Lung (tissue), 12 donors: Measurements from ENCODE around the gene NUDT1. TPM values are rescaled to one million over a fixed set of nuclear protein-coding genes. Genes with fewer than 3 reads are reported as not detected.

Experiments
- ATAC-seq: fragments of 200-7000 bp; cut with Tn5 transposase; one replicate; pipeline ENCODE4 v1.9.1; 2020; ENCODE audit warnings: moderate number of reproducible peaks; ENCODE audit not compliant: insufficient read depth, low FRiP score
- DNase-seq, 3 donors: peaks; one replicate each; pipeline ENCODE4 v3.0.0-alpha.2; 2013 to 2017
- H3K27ac ChIP-seq, 2 donors: one replicate each; pipeline ENCODE4 v1.5.1; 2013; ENCODE audit warnings: mild to moderate bottlenecking in 2 of 2, moderate library complexity in 2 of 2, control low read depth in 1 of 2, inconsistent platforms in 1 of 2, low read depth in 1 of 2, low read length in 1 of 2
- H3K27me3 ChIP-seq, 3 donors: one replicate each; pipeline ENCODE4 v1.5.1; 2013; ENCODE audit warnings: low read length in 2 of 3; ENCODE audit not compliant: control insufficient read depth in 3 of 3, insufficient read depth in 3 of 3
- H3K36me3 ChIP-seq, 4 donors: one replicate each; pipeline ENCODE4 v1.5.1; 2013; ENCODE audit warnings: low read length in 4 of 4, mild to moderate bottlenecking in 1 of 4, moderate library complexity in 1 of 4; ENCODE audit not compliant: control insufficient read depth in 4 of 4, insufficient read depth in 4 of 4
- H3K4me1 ChIP-seq, 5 donors: one replicate each; pipeline ENCODE4 v1.5.1; 2013; ENCODE audit warnings: low read length in 5 of 5, mild to moderate bottlenecking in 2 of 5, moderate library complexity in 1 of 5; ENCODE audit not compliant: control insufficient read depth in 5 of 5, insufficient read depth in 5 of 5
- H3K4me3 ChIP-seq: one replicate; pipeline ENCODE4 v1.5.1; 2013; ENCODE audit warnings: mild to moderate bottlenecking, control low read depth, moderate library complexity
- H3K9ac ChIP-seq, 2 donors: one replicate each; pipeline ENCODE4 v1.5.1; 2013; ENCODE audit warnings: low read length in 2 of 2, control low read depth in 1 of 2; ENCODE audit not compliant: insufficient read depth in 1 of 2
- H3K9me3 ChIP-seq, 4 donors: one replicate each; pipeline ENCODE4 v1.5.1; 2013; ENCODE audit warnings: low read length in 3 of 4, mild to moderate bottlenecking in 1 of 4, moderate library complexity in 1 of 4; ENCODE audit not compliant: control insufficient read depth in 4 of 4, insufficient read depth in 3 of 4
- CTCF ChIP-seq: IDR thresholded peaks from 2 replicates; pipeline ENCODE4 v1.5.1; 2012; ENCODE audit warnings: mild to moderate bottlenecking; ENCODE audit errors: control extremely low read depth, extremely low read depth
- WGBS, 2 donors: extraction: QIAGEN DNeasy Blood & Tissue Kit; methylation state at CpG; one replicate each; pipeline ENCODE4 v1.1.7; 2013; 5-methylcytosine and 5-hydroxymethylcytosine counted together
- polyA plus RNA-seq, 2 donors: library from polyadenylated mRNA; stranded (reverse); fragments of 200-250 nt; gene quantifications; one replicate each; pipeline ENCODE4 v1.2.1, GENCODE V29; 2013
- total RNA-seq, 2 donors: library from RNA; depleted of rRNA in 1 of 2; stranded (reverse); fragments of >200 nt in 1 of 2; gene quantifications; one replicate each; pipeline ENCODE4 v1.2.1, GENCODE V29; 2014 to 2021
- donor health status: control.
- donor health status: control.
- donor health status: Bipolar disorder and iron deficiency.
- donor health status: healthy.
- donor health status: DM: yes; HTN: yes; CAD: no.

NUDT1 gene
- total and polyA plus RNA-seq, 4 donors = 9.3 to 24.7 (median 18.5) TPM

- H3K9ac ChIP-seq = no peak overlapping the region
- WGBS, 2 donors = 89 to 94% methylated on average over 17 of the region's 17 CpGs
- H3K27ac ChIP-seq = no peak overlapping the region
- DNase-seq (no peak), ATAC-seq (no peak)
- H3K27me3 ChIP-seq = no peaks in the 10 kb centered on the region
- TF ChIP-seq CTCF = no peak
- no peak overlapping the region for H3K4me3 ChIP-seq
- peaks cover 0 to 4% (median 0%) of the 10 kb centered on the region in 4 donors for H3K9me3 ChIP-seq
- no peaks in the 10 kb centered on the region for H3K4me1 ChIP-seq
- H3K36me3 ChIP-seq = peaks cover 9 to 78% (median 37%) of the 10 kb centered on the region in 4 donors
Observed at GRCh38 chr7:2215851-2216250, 26.2 kb upstream of the NUDT1 start.

DNA sequence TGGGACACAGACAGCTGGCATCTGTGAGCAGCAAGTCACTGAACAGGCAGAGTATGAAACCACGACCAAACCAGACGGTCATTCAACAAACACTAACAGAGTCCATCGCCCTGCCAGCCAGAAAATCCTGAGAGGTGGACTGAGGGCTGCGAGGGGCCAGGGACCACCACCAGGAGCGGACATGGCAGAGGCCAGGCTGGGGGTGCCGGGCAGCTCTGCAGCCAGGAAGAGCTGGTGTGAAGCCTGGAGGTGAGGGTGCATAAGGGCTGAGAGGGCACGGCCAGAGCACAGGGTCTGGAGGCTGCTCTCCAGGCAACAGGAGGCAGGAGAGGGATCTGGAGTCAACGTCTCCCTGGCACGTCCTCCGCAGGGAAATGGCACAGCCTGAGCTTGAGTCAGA is 24.8 kb upstream of the NUDT1 start:
- H3K9ac ChIP-seq = no peak overlapping the region
- 90 to 98% methylated on average over 10 of the region's 10 CpGs for WGBS, 2 donors
- H3K4me3 ChIP-seq = no peak overlapping the region
- peaks cover 7 to 78% (median 38%) of the 10 kb centered on the region in 4 donors for H3K36me3 ChIP-seq
- peaks cover 0 to 4% (median 0%) of the 10 kb centered on the region in 4 donors for H3K9me3 ChIP-seq
- no peak for ATAC-seq
- no peak for DNase-seq
- TF ChIP-seq CTCF = no peak
- H3K4me1 ChIP-seq = no peaks in the 10 kb centered on the region
- no peak overlapping the region for H3K27ac ChIP-seq
- H3K27me3 ChIP-seq = no peaks in the 10 kb centered on the region

- DNase-seq = no peak
- peaks cover 0 to 4% (median 0%) of the 10 kb centered on the region in 4 donors for H3K9me3 ChIP-seq
- 90 to 97% methylated on average over 19 of the region's 19 CpGs for WGBS, 2 donors
Observed at GRCh38 chr7:2217716-2218443, 24.1 kb upstream of the NUDT1 start.

More at GRCh38 chr7:2217716-2218443, 24.1 kb upstream of the NUDT1 start:
- TF ChIP-seq CTCF = no peak
- Histone ChIP-seq H3K4me1 (no peaks in the 10 kb centered on the region), H3K27ac (no peak overlapping the region), H3K27me3 (no peaks in the 10 kb centered on the region), H3K36me3 (peaks cover 4 to 78% (median 35%) of the 10 kb centered on the region in 4 donors), H3K4me3 (no peak overlapping the region), H3K9ac (no peak overlapping the region)
- no peak for ATAC-seq
